Activated T-cell treated with anti-CD3 and anti-CD28 coated beads, Interleukin-2, amount 50 U/mL, for 4 hours (primary cell): ENCODE data around the gene LDAH. TPM values are rescaled to one million over a fixed set of nuclear protein-coding genes. Genes with fewer than 3 reads are reported as not detected.

Source experiments
- ATAC-seq, 2 donors: fragments of 200-7000 bp; cut with Tn5 transposase; one replicate each; pipeline ENCODE4 v1.10.0; 2021
- DNase-seq: peaks from one replicate; pipeline ENCODE4 v3.0.0-alpha.2; 2020
- H3K27me3 Mint-ChIP-seq: one replicate; pipeline ENCODE4 v1.8.0; 2021; ENCODE audit warnings: low read depth, mixed read lengths
- H3K36me3 Mint-ChIP-seq: one replicate; pipeline ENCODE4 v1.8.0; 2022; ENCODE audit warnings: mixed read lengths; ENCODE audit not compliant: insufficient read depth
- H3K4me1 Mint-ChIP-seq: one replicate; pipeline ENCODE4 v1.8.0; 2021; ENCODE audit warnings: low read depth, mixed read lengths
- H3K4me3 Mint-ChIP-seq: one replicate; pipeline ENCODE4 v1.8.0; 2021; ENCODE audit warnings: mild to moderate bottlenecking, moderate library complexity, mixed read lengths
- H3K9me3 Mint-ChIP-seq: one replicate; pipeline ENCODE4 v1.8.0; 2021; ENCODE audit warnings: mixed read lengths
- total RNA-seq, 3 donors: library from RNA; stranded (reverse); gene quantifications; one replicate each; pipeline ENCODE4 v1.2.1, GENCODE V29; 2021

The LDAH gene
- total RNA-seq, 3 donors from 2014 or later, result 28.9 to 32.2 (median 30.1) TPM

DNA sequence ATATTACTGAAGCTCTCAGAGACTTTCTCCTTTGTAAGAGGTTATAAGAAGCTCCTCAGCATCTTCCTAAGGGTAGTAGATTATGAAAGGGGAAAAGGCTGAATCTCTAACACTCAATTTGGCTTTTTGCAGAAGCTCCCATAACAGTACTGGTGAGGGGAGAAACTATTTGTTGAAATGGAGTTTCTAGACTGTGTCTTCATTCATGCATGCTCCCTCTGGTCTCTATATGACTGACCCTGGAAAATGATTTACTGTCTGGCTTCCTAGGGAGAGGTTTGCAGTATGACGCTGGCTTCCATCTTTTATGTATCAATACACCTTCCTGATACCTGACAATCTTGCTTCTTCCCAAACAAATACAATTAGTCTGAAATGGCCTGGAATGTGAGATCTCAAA, 63.9 kb downstream of the LDAH start:
- Mint-ChIP-seq H3K36me3 (peaks cover 32% of the 10 kb centered on the region), H3K9me3 (no peaks in the 10 kb centered on the region), H3K4me1 (no peaks in the 10 kb centered on the region), H3K27me3 (no peaks in the 10 kb centered on the region), H3K4me3 (no peak overlapping the region)
- ATAC-seq (no peak), DNase-seq (no peak)

DNA sequence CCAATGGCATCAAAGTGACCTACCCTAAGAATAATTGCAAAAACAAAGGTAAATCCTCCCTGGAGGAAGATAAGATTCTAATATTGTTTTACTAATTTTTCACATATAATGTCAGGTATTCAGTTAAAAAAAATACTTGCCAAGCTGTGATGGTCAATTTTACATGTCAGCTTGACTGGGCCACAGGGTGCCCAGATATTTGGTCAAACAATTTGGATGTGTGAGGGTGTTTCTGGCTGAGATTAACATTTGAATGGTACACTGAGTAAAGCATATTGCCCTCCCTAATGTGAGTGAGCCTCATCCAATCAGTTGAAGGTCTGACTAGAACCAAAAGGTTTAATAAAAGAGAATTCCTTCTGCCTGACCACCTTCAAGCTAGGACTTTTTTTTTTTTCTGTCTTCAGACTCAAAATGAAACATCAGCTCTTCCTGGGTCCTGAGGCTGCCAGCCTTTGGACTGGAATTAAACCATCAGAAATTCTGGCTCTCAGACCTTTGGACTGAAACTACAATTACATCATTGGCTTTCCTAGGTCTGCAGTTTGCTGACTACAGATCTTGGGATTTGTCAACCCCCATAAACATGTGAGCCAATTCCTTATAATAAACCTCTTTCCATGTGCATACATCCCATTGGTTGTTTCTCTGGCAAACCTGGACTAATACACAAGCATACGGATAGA, 65.4 kb downstream of the LDAH start:
- H3K9me3 Mint-ChIP-seq, result peaks cover 5% of the 10 kb centered on the region
- no peaks in the 10 kb centered on the region for H3K27me3 Mint-ChIP-seq
- H3K4me1 Mint-ChIP-seq, result no peaks in the 10 kb centered on the region
- H3K36me3 Mint-ChIP-seq, result peaks cover 44% of the 10 kb centered on the region
- DNase-seq, result no peak
- ATAC-seq, result no peak
- H3K4me3 Mint-ChIP-seq, result no peak overlapping the region

DNA sequence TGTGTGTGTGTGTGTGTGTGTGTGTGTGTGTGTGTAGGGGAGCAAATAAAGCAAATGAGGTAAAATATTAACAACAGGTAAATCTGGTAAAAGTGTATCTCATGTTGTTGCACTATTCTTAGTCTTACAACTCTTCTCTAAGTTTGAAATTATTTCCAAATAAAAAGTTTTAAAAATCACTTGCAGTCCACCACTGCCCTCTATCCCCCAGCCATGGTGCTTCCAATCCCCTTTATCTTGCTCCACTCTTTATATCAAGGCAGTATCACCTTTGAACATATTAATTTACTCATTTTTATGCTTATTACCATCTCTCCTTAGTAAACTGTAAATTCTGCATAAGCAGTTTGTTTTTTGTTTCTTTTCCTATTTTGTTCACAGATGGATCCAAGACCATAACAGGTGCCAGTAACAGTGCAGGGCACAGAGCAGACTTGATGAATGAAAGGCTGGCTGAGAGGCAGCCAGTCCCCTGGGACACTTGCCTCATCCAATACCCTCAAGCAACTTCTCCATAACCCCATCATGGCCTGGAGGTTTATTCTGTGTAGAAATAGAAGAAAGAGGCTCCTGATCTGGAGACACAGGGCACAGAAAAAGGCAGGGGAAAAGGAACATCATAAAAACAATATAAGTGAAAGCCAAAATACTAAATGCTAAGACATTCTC, 67.6 kb downstream of the LDAH start:
- H3K9me3 Mint-ChIP-seq, result peaks cover 6% of the 10 kb centered on the region
- no peaks in the 10 kb centered on the region for H3K27me3 Mint-ChIP-seq
- H3K4me3 Mint-ChIP-seq, result no peak overlapping the region
- ATAC-seq (no peak), DNase-seq (no peak)
- H3K36me3 Mint-ChIP-seq, result peaks cover 38% of the 10 kb centered on the region
- H3K4me1 Mint-ChIP-seq, result no peaks in the 10 kb centered on the region

DNA sequence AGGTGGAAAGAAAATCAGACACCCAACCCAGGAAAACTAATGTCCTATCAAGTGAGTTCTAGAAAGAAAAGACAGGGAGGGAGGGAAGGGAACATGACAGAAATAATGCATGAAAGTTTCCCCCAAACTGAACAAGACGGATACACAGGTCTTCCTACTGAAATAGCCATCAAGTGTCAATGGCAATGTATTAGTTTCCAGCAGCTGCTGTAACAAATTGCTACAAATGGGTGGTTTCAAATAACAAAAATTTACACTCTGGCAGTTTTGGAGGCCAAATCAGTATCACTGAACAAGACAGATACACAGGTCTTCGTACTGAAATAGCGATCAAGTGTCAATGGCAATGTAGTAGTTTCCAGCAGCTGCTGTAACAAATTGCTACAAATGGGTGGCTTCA, 70.6 kb downstream of the LDAH start:
- Mint-ChIP-seq H3K9me3 (peaks cover 6% of the 10 kb centered on the region), H3K4me3 (no peak overlapping the region), H3K4me1 (no peaks in the 10 kb centered on the region), H3K36me3 (peaks cover 34% of the 10 kb centered on the region), H3K27me3 (no peaks in the 10 kb centered on the region)
- DNase-seq (no peak), ATAC-seq (no peak)

DNA sequence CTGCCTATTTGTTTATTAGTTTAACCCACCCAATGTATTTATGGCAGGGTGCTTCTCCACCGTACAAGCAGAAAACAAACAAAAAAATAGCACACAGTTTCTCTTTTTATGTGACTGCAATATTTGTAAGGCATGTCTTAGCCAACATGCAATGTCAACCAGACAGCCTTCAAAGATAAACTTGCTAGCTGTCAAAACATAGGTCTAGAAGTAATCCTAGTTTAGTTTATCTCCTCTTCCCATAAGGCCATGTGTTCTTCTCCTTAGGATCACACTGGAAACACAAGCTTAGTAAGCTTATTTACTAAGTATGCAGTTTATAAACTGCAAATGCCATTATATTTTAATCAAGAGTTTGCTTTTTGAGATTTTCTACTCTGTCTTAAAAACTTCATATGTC, 75.6 kb downstream of the LDAH start:
- no peak for ATAC-seq
- Mint-ChIP-seq H3K36me3 (peaks cover 25% of the 10 kb centered on the region), H3K27me3 (no peaks in the 10 kb centered on the region), H3K4me3 (no peak overlapping the region), H3K4me1 (no peaks in the 10 kb centered on the region), H3K9me3 (no peaks in the 10 kb centered on the region)
- DNase-seq, result no peak

DNA sequence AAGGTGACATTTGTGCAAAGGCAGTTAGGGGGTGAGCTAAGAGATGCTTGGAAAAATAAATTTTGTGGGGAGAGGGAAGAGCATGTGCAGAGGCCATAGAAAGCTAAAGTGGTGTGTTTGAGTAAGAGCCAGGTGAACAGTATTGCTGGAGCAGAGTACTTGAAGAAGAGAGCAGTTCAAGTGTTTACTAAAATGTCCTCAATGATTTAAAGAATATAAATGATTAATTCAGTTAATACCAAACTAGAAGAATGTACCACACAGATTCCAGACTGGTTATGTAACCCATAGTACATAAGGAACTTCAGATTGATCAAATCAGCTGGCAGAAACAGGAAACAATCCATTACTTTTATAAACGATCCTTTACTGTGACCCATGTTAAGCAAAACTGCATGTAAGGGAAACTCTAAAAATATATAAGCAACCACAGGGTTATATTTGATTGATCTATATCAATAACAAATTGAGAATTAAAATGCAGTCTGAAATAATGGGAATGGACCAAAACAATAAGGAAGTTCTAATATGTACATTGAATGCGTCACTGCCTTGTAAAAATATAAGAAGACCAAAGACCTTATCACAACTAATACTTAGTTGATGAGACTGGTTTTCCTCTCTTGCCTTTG, 76.9 kb downstream of the LDAH start:
- Mint-ChIP-seq H3K36me3 (peaks cover 33% of the 10 kb centered on the region), H3K27me3 (no peaks in the 10 kb centered on the region), H3K9me3 (no peaks in the 10 kb centered on the region), H3K4me1 (no peaks in the 10 kb centered on the region), H3K4me3 (no peak overlapping the region)
- no peak for DNase-seq
- no peak for ATAC-seq

DNA sequence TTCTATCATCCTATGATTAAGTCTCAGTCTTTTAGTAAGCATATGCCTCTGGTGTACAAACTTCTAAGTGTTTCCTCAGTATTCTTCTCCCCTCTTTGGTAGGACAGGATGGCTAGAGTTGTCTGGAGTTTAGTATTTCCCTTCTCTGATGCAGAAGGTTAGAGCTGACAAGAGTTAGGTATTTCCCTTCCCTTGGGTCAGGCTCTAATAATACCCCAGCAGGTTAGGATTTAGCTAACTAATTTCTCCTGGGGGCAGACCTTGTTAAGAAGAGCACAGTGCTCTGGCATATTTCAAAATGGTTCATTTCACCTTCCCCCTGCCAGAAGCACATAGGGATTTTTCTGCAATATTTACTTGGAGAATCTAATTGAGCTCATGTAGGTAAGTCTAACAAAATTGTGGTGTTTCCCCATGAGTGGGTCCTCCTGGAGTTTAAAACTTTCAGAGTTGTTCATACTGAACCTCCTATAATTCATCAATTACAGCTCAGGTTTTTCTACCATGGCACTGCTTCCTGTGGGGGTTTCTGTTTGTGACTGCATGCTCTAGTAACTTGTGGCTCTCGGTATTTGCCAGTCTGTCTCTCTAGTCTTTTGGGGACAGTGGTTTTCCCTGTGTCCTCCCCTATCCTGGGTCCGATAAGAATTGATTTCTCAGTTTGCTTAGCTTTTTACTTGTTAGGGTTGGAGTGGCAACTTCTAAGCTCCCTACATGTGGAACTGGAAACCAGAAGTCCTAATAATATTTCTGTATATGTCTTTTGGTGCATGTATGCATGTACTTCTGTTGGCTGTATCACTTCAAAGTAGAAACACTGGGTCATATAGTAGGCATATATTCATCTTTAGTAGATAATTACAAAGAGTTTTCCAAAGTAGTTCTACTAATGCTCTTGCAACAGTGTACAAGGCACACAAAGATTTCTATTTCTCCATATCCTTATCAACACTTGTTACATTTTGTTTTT, 78.2 kb downstream of the LDAH start:
- Mint-ChIP-seq H3K27me3 (no peaks in the 10 kb centered on the region), H3K9me3 (no peaks in the 10 kb centered on the region), H3K4me3 (no peak overlapping the region), H3K36me3 (peaks cover 29% of the 10 kb centered on the region), H3K4me1 (no peaks in the 10 kb centered on the region)
- ATAC-seq (no peak), DNase-seq (no peak)

DNA sequence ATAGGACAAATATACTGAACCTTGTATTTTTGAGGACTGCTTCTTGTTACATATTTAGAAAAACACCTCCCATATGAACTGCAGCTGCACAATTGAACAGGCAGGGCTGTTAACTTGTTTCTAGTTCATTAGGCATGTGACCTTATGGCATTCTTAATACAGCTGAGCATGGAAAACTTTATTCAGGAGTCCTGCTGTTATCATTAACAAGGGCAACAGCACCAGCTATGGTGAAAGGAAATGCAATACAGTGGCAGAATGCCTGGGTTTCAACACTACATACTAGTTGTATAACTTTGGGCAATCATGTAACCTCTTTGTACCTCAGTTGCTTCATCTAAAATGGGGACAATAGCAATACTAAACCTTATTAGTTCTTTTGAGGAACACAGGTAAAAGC, 84.1 kb downstream of the LDAH start:
- H3K36me3 Mint-ChIP-seq, result peaks cover 55% of the 10 kb centered on the region
- no peak for DNase-seq
- no peaks in the 10 kb centered on the region for H3K9me3 Mint-ChIP-seq
- ATAC-seq, result no peak
- no peak overlapping the region for H3K4me3 Mint-ChIP-seq
- no peaks in the 10 kb centered on the region for H3K27me3 Mint-ChIP-seq
- peaks cover 3% of the 10 kb centered on the region for H3K4me1 Mint-ChIP-seq

DNA sequence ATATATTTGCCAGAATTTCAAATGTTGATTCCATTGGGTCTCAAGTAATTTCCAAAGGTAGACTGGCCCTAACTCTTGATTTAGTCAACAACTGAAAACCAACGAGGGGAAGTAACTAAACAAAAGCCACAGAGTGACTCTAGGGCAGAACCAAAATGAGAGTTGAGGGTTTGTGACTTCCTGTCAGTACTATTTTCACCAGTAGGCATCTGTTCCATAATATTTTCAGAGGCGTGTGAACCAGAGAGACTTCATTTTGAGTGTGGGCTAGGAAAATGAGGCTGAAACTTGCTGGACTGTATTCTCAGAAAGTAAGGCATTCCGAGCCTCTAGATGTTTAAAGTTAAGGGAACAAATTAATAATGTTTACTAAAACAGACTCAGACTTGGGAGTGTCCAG, 85.4 kb downstream of the LDAH start:
- Mint-ChIP-seq H3K4me3 (no peak overlapping the region), H3K9me3 (no peaks in the 10 kb centered on the region), H3K36me3 (peaks cover 49% of the 10 kb centered on the region), H3K4me1 (peaks cover 3% of the 10 kb centered on the region), H3K27me3 (no peaks in the 10 kb centered on the region)
- DNase-seq, result no peak
- ATAC-seq, result no peak

DNA sequence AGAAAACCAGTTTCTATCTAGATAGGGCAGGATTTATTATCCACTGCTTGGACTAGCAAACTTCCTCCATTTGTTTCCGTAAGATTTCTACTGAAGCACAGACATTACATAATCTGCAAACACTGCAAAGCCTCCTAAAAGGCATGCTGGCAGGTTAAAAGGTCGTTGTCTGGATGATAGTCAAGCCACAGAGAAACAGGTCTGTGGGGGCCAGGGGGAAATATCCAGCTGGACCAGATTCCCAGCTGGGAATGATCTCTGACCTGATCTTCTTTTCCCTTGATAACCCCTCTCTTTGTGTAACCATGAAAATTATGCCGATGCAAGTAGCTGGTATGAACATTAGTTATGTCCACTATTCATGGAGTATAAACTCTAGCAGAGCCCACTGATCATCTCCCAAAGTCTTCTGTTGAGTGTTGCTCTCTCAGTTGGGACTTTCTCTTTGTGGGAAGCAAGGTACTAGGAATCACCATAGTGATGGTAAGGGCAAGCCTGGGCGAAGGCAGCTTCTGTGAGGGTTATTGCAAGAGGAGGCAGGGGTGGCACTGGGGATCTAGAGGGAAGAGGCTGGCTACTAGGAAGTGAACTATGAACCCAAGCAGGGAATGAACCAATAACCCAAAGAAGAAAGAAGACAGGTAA, 94.7 kb downstream of the LDAH start:
- H3K36me3 Mint-ChIP-seq, result peaks cover 33% of the 10 kb centered on the region
- no peak for ATAC-seq
- no peaks in the 10 kb centered on the region for H3K9me3 Mint-ChIP-seq
- H3K4me3 Mint-ChIP-seq, result no peak overlapping the region
- H3K27me3 Mint-ChIP-seq, result no peaks in the 10 kb centered on the region
- no peak for DNase-seq
- no peaks in the 10 kb centered on the region for H3K4me1 Mint-ChIP-seq

DNA sequence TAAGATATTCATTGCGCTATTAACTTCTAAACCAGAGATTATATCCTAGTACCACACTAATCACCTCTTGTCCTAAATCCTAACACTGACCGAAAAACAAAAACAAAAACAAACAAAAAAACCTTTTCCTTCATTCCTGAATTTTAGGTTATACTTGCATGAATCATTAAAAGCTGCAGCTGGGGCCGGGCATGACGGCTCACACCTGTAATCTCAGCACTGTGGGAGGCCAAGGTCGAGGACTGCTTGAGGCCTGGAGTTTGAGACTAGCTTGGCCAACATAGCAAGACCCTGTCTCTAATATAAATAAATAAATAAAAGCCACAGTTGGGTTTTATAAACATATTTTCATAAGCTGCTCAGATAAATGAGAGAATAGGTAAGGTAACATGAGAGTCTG, 96.0 kb downstream of the LDAH start:
- DNase-seq (no peak), ATAC-seq (no peak)
- no peak overlapping the region for H3K4me3 Mint-ChIP-seq
- peaks cover 33% of the 10 kb centered on the region for H3K36me3 Mint-ChIP-seq
- no peaks in the 10 kb centered on the region for H3K9me3 Mint-ChIP-seq
- H3K27me3 Mint-ChIP-seq, result no peaks in the 10 kb centered on the region
- H3K4me1 Mint-ChIP-seq, result no peaks in the 10 kb centered on the region

DNA sequence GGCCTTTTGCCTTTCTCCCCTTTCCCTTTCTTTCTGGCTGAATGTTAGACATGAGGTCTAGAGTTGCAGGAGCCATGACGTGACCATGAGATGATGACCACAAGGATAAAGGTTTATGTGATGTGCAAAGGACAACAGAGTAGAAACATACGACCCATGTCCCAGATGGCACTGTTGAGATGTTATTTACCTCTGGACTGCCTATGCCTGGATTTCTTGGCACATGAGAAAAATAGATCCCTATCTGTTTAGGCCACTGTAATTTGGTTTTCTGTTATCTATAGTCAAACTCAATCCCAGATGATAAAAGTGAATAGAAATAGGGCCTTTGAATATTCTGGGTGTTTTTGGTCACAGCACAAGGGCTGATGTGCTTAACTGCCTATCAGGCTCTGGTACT, 97.1 kb downstream of the LDAH start:
- peaks cover 38% of the 10 kb centered on the region for H3K36me3 Mint-ChIP-seq
- no peaks in the 10 kb centered on the region for H3K9me3 Mint-ChIP-seq
- no peaks in the 10 kb centered on the region for H3K4me1 Mint-ChIP-seq
- ATAC-seq (no peak), DNase-seq (no peak)
- no peak overlapping the region for H3K4me3 Mint-ChIP-seq
- no peaks in the 10 kb centered on the region for H3K27me3 Mint-ChIP-seq

DNA sequence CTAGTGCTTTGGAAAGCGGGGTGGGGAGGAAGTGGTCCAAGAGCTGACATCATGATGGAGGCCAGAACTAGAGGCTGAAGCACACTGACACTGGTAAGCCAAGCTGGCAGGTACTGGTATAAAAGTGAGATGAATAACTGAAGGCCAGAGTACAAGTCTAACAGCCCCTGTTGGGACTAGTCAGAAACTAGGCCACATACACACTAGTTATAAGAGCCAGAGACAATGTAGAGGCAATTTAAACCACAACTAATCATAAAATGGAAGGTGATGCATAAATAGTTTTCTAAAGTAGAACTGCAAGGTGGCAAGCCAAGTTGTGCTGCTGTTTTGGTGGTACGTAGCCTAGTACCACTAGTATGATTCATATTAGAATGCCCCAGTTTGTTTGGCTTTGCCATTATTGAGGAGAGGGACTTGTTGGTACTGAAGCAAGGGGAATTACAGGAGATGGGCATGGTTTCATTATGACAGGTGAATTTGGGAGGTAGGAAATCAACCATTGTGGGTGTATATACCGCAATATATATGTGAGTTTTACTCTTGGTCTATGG, 98.3 kb downstream of the LDAH start:
- no peak for DNase-seq
- no peak for ATAC-seq
- H3K9me3 Mint-ChIP-seq, result peaks cover 3% of the 10 kb centered on the region

DNA sequence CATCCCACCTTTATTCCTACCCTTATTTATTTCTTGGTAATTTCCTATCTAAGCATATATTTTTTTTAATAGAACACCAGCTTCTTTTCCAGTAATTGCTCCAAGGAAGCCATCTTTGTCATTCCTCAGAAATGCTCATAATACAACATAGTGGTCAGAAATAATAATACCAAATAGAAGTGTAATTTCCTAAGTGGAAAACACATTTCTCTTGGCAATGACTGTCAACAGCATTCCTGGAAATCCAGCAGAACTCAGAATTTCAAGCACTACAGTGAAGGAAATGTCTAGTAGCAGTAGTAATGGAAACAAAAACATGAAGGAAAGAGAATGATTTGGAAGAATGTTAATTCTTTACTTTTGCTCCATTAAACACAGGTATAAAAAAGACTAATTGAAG, 99.4 kb downstream of the LDAH start:
- H3K4me1 Mint-ChIP-seq, result no peaks in the 10 kb centered on the region
- H3K4me3 Mint-ChIP-seq, result no peak overlapping the region
- ATAC-seq (no peak), DNase-seq (no peak)
- peaks cover 47% of the 10 kb centered on the region for H3K36me3 Mint-ChIP-seq
- H3K9me3 Mint-ChIP-seq, result peaks cover 11% of the 10 kb centered on the region
- no peaks in the 10 kb centered on the region for H3K27me3 Mint-ChIP-seq

More for the DNA sequence above, 98.3 kb downstream of the LDAH start:
- Mint-ChIP-seq H3K36me3 (peaks cover 41% of the 10 kb centered on the region), H3K4me1 (no peaks in the 10 kb centered on the region), H3K27me3 (no peaks in the 10 kb centered on the region), H3K4me3 (no peak overlapping the region)
